NCI-H1417 treated with DMSO at 0.1 percent for 48 hours (cell line): ENCODE data around the gene TRERF1.

ENCODE experiments used
- DNase-seq: peaks from one replicate; lab custom pipeline; 2025; lab: John Stamatoyannopoulos, UW

The TRERF1 gene

GRCh38 chr6:42271834-42272805, 179.6 kb downstream of the TRERF1 start:
- DNase-seq: no peak

DNA sequence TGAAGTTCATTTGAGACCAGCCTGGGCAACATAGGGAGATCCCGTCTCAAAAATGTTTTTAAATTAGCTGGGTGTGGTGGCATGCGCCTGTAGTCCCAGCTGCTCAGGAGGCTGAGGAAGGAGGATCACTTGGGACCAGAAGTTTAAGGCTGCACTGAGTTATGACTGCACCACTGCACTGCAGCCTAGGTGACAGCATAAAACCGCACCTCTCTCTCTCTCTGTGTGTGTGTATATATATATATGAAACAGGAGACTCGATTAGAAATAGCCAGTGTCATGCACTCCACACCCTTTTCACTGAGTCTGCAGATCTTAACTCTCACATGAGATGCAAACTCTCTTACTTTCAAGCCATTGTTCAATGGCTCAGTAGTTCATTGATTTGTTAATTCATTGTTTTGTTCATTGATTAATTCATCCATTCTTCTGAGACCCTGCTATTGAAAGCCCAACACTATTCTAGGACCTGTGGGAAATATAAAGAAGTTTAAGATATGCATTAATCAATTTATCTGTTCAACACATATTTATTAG, 181.7 kb downstream of the TRERF1 start:
- no peak for DNase-seq

DNA sequence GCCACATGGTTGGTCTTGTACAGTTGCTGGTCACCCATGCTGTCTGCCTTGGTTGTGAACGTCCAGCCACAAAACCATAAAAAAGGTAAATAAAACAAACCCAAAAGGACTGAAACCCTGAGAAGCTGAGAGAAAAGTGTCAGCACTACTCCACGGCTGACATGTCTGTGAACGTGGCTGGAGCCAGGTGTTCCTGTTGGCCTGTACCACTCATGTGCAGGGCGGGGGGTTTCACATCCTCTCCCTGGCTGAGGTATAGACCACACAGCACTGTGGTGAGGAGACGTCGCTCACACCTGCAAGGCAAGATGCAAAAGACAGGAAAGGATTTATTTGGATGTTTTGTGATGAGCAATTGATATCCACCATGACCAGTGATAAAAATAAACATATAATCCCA, 182.2 kb downstream of the TRERF1 start:
- no peak for DNase-seq

GRCh38 chr6:42268835-42269204, 182.9 kb downstream of the TRERF1 start:
- no peak for DNase-seq

DNA sequence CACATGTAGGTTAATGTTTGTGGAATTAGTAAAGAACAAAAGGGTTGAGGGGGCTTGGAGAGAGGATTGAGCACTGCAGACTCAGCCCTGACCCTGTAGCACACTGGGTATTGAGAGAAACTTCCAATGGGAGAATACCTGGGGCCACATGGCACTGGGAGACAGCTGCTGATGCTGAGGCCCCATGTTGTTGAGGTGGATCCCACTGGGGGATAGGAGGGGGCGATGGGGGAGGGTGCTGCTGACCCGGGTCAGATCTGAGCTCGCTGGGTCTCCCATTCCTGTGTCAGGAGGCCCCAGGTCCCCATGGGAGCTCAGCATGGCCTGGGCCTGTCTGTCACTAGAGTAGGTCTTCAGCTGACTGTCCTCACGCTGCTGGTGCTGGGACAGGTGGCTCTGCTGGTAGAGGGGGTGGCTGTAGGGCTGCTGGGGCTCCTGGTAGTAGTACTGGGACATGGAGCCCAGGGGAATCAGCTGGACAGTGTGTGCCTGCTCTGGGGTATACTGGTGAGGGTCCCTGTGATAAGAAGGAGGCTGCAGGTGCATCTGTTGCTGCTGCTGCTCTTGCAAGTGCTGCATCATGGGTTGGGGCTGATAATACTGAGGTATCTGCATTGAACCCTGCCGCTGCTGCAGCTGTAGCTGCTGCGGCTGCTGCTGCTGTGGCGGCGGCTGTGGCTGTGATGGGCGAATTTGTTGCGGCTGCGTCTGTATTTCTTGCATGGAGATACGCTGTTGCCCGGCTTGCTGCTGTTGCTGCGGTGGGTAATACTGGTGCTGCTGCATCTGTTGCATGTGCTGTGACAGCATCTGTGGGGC, 183.5 kb downstream of the TRERF1 start:
- DNase-seq: no peak

- no peak for DNase-seq
Observed at GRCh38 chr6:42266538-42266937, 185.2 kb downstream of the TRERF1 start.

- DNase-seq: no peak
Observed at GRCh38 chr6:42264852-42265390, 186.8 kb downstream of the TRERF1 start.

DNA sequence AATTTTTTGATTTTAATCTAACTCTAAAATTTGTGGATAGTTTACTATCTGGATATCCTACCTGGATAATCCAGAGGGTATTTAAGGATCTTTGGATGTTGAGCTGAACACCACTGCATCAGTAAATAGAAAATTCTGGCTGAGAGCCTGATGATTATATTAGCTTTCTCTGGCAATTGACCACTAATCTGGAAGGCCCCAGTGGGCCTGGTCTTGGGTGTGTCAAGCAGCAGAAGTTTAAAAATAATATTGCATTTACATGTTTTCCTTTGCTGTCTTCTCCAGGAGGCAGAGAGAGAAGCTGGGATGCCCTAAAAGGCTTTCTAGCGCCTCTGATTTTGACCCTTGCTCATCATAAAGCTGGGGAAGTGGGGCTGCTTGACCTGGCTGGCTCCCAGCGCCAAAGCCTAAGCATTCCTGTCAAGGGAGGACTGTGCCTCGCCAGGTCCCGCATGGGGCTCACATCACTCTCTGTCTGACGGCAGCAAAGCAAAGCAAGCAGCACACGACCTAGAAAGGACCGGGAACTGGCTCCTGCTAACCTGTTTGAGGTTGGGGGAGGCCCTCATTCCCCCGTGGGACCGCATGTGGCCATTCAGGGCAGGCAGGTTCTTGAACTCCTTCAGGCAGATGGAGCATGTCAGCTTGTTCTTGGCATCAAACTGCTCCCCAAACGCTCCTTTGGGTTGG, 187.4 kb downstream of the TRERF1 start:
- DNase-seq: no peak

- DNase-seq: no peak
Observed at GRCh38 chr6:42263165-42263728, 188.5 kb downstream of the TRERF1 start.

GRCh38 chr6:42260972-42261371, 190.8 kb downstream of the TRERF1 start:
- no peak for DNase-seq

DNA sequence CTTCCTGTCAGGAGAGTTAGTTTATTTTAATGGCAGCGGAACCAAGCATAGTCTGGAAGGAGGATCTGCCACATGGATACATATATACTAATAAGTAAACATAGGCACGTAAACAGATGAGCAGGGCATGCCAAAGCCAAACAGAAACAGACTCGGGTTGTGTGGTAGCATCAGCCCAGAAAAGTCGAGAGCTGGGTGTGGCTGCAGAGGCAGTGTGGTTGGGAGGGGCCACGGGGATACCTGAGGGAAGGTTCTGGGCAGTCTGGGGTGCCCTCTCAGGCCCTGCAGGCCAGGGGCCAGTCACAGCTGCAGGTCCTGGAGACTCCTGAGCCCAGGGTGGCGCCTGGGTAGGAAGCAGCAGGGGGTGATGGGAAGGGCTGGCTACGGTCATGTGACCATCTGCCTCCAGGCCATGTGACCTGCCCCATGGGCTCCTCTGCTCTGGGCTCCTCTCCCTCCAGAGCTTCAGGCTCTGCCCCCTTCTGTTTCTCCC, 191.3 kb downstream of the TRERF1 start:
- DNase-seq: no peak

DNA sequence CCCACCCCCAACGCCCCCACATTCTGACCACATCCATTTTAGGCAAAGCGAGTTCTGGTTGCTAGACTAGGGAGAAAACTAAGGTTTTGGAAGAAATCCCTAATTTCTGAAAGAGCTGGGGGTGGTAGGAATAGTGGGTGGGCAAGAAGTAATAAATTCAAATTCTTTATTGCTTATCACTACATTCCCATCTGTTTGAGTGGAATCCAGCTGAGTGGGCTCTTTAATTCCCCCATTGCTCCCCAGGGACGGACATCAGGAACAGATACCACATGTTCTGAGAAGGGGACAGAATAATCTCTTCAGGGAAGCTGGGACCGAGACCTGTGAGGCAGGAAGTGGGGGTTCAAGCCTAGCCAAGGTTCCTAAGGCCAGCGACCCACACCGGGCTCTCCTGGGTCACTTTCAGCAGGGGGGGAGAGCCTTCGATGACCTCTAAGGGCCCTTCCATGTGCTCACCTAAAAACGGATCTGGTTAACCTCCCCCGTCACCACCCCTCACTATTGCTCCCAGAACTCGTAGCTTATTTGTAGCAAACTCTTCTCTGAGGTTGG, 191.8 kb downstream of the TRERF1 start:
- no peak for DNase-seq

- no peak for DNase-seq
Observed at GRCh38 chr6:42259286-42259685, 192.4 kb downstream of the TRERF1 start.

DNA sequence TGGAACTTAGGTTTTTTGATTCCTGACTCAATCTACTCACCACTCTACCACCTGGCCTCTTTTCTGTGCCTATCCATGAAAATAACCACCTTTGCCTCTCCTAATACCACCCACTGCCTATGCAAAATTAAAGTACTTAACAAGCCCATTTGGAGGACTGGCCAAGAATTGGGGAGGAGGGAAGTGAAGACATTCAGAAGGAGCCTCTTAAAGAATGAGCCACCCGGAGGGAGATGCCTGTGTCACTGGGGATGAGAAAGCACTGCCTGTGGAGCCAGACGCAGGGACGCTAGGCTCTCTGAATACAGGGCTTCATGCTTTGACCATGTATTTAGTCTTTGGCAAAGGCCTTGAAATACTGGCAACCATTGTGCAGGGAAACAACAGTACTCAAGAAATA, 194.1 kb downstream of the TRERF1 start:
- DNase-seq: no peak

DNA sequence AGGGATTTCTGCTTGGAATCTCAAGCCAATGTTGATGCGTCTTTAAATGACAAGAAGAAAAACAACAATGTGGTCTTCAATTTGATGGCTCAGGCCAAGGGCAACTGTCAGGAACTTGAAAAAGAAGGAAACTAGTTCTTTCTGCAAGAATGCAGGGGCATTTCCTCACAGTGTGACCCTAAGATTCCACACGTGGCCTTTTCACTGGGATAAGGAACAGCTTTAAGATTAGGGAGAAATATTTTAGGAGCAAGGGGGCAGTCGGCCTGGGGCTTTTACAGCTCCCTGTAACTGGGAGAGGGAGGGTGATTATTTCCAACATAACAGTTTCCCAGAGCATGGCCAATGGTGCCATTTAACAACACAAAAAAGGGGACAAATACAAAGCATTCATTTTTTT, 194.7 kb downstream of the TRERF1 start:
- no peak for DNase-seq

DNA sequence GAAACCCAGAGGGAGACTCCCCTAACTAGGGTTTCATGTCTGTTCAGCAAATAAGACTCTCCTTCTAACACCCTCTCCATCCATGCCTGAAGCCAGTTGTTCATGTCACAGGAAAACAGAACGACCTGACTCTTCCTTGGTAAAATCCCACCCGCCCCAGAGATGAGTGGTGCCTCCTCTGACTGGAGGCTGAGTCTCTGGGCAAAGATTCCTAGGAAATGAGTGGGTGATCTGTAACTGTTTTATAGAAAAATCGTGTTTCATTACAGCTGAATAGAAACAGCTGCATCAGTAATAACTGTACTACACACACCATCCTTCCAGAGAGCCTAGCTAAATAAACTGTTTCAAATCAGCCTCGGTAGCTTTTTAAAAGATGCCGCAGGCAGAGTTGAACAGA, 196.7 kb downstream of the TRERF1 start:
- no peak for DNase-seq

DNA sequence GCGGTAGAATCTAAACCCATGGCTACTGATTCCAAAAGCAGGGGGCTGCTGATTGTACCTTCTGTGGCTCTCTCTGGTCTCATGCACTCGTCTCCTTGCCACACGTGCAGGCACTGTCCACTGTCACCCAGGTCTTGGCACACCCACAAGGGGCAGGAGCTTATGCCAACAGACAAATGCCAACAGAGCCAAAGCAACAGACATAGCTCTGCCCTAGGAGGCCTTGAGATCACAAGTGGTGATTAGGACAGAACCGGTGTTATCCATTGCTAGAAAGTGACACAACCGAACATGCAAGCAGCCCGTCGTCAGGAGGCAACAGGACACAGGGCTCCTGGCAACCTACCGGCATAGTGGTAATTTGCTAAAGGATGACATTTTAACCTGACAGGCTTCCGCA, 197.2 kb downstream of the TRERF1 start:
- DNase-seq: no peak

- no peak for DNase-seq
Observed at GRCh38 chr6:42251911-42252637, 199.7 kb downstream of the TRERF1 start.

GRCh38 chr6:42251500-42251899, 200.2 kb downstream of the TRERF1 start:
- no peak for DNase-seq

DNA sequence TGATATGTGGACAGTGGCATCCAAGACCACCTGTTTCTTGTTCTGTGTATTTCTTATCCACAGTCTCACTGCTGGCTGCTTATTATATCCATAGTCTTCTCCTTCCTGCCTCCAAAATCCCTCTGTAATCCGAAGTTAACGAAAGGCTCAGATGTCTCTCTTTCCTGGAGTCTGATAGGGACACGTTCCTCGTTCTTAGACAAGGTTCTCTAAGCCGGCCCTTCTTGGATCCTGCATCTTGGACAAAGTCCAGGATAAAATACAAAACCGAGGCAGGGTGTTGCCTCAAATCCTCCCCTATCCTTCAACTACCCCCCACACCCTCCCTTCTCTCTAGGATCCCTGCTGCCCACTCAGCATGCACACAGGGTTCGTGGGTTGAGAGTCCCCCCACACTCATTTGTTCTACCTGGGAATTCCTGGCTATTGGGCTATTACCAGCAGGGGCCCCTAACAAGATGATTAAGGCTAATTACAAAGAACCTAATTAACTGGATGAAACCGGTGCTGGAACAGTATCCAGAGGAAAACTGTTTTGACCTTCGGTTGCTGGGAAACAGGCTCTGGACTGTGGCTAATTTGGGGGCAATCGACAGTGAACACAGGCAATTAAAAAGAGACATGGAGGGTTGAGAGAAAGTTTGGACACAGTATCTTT, 201.3 kb downstream of the TRERF1 start:
- DNase-seq: peak; percentile 7
